HepG2 (cell line): Measurements from ENCODE around the gene YWHAE. TPM values are rescaled to one million over a fixed set of nuclear protein-coding genes. Genes with fewer than 3 reads are reported as not detected.
A peak's percentile ranks its signal among the peaks of the same experiment; 100 is the strongest.

Source experiments
- ARID3A ChIP-seq: IDR thresholded peaks from 2 replicates; pipeline ENCODE4 v1.6.1; 2012; ENCODE audit warnings: low read depth, low read length, improper control_type of control experiment
- GATAD2A ChIP-seq: IDR thresholded peaks from 2 replicates; pipeline ENCODE4 v1.6.1; 2016
- MAZ ChIP-seq, 2 experiments: sonication (generic) in 1 of 2; formaldehyde crosslinking in 1 of 2; IDR thresholded peaks; 2 replicates each; pipeline versions ENCODE4 v1.5.0 to v1.6.1; 2012 to 2020; ENCODE audit warnings: low read depth in 2 of 2, mild to moderate bottlenecking in 2 of 2, borderline replicate concordance in 1 of 2, improper control_type of control experiment in 1 of 2, low read length in 1 of 2, missing genetic modification reagents in 1 of 2, moderate library complexity in 1 of 2
- NR3C1 ChIP-seq: sonication (generic); formaldehyde crosslinking; IDR thresholded peaks from 2 replicates; pipeline ENCODE4 v1.4.0; 2020; ENCODE audit warnings: missing genetic modification reagents
- PAF1 ChIP-seq: IDR thresholded peaks from 2 replicates; pipeline ENCODE4 v1.6.1; 2016; ENCODE audit warnings: missing genetic modification reagents, missing compliant biosample characterization
- PCBP2 ChIP-seq: fragments of 200-400 bp; formaldehyde crosslinking; optimal IDR thresholded peaks from 2 replicates; pipeline ENCODE3; 2018; ENCODE audit warnings: low read length, low read depth; ENCODE audit not compliant: poor library complexity, severe bottlenecking
- ZBED4 ChIP-seq: sonication (generic); formaldehyde crosslinking; IDR thresholded peaks from 2 replicates; pipeline ENCODE4 v1.4.0; 2020; ENCODE audit warnings: missing genetic modification reagents, borderline replicate concordance
- ZNF101 ChIP-seq: sonication (generic); formaldehyde crosslinking; IDR thresholded peaks from 2 replicates; pipeline ENCODE4 v1.4.0; 2020; ENCODE audit warnings: mild to moderate bottlenecking, low read depth, missing genetic modification reagents, borderline replicate concordance
- ZNF205 ChIP-seq: IDR thresholded peaks from 2 replicates; pipeline ENCODE4 v1.6.1; 2018; ENCODE audit warnings: missing biosample characterization, missing genetic modification reagents
- ZNF564 ChIP-seq: sonication (generic); formaldehyde crosslinking; IDR thresholded peaks from 2 replicates; pipeline ENCODE4 v1.8.1; 2023; ENCODE audit warnings: mild to moderate bottlenecking, missing genetic modification reagents
- ZNF770 ChIP-seq: sonication (generic); formaldehyde crosslinking; IDR thresholded peaks from 2 replicates; pipeline ENCODE4 v1.5.0; 2020; ENCODE audit warnings: mild to moderate bottlenecking, missing genetic modification reagents
- polyA plus RNA-seq, 8 experiments: library from polyadenylated mRNA; depleted of rRNA in 3 of 8; stranded (reverse) in 7 of 8; unstranded in 1 of 8; fragments of >200 nt; fragmentation: Illumina TruSeq in 4 of 8; extraction: Trizol in 4 of 8; gene quantifications; 2 replicates each; pipeline versions ENCODE4 v1.2.1 to v1.2.3, GENCODE V29; 2011 to 2016; ENCODE audit warnings: low read depth in 4 of 8, missing spikeins in 1 of 8, mixed read lengths in 1 of 8; ENCODE audit not compliant: insufficient read depth in 1 of 8
- total RNA-seq, 5 experiments: library from RNA; depleted of rRNA; stranded (reverse); fragments of >200 nt; fragmentation: Illumina TruSeq; extraction: Trizol; gene quantifications; 2 replicates each; pipeline ENCODE4 v1.2.3, GENCODE V29; 2016; ENCODE audit warnings: low read depth in 1 of 5

Gene YWHAE
- total and polyA plus RNA-seq, 2 of the 13 experiments (the other 11 are each of a cell fraction or from before 2014, with no cell fraction given): 256 to 335 TPM

DNA sequence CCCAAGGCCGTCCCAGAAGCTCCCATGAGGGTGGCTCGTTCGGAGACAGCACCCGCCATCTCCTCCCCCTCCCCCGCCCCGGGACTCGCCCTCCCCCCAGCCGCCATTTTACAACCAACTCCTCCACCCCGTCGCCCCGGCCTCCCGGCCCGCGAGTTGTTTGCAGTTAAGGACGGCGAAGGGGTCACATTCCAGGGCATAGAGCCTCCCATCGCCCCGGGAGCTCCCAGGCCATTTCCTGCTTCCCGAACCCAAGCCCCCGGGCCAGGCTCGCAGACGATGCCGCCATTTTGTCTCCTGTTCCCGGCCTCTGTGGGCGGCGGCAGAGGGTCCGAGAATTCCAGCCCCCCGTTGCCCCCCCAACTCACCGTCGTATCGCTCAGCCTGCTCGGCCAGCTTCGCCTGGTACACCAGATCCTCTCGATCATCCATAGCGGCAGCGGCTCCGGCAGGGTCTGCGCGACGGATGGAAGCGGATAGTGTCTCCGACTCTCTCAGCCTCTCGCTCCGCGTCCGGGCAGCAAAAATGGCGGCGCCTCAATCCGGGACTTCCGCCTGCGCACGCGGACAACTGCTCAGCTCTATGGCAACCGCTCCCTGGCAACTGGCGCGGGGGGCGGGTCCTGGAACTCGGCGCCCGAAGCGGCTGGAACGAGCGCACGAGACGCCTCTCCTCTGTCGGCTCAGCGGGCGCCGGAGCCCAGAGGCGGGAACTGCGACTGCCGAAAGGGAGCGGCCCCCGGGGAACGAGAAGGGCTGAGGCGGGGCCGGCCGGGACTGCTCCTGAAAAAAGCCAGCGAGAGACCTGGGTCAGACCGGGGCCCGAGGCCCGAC is at the start of gene YWHAE (continued):
- TF ChIP-seq ARID3A (0 out of 2 replicates have a peak, but pooled peaks have one; percentile 8), ZNF205 (CRISPR knock-in tag) (no peak), ZBED4 (CRISPR knock-in tag) (no peak), GATAD2A (0 out of 2 replicates have a peak, but pooled peaks have one; percentile 38), NR3C1 (CRISPR knock-in tag) (no peak), ZNF101 (no peak; the same call in 1 of the 2 replicates), ZNF770 (CRISPR knock-in tag) (peak; percentile 10; the same call in 1 of the 2 replicates), PCBP2 (no peak), ZNF564 (0 out of 2 replicates have a peak, but pooled peaks have one; percentile 51), MAZ (IDR thresholded peaks at IDR 0.05; ENCODE audit: borderline replicate concordance, low read depth, low read length) (no peak), MAZ (CRISPR knock-in tag; IDR thresholded peaks at IDR 0.05; ENCODE audit: low read depth) (peak; percentile 81), PAF1 (CRISPR knock-in tag) (no peak)
